ENCODE measurements around the gene HOXA2.

The HOXA2 gene

GRCh38 chr7:27133409-27134231 is 31.1 kb upstream of the HOXA2 start:
- no peak for DNase-seq (ENCODE audit: low read depth)
- H3K4me3 ChIP-seq (ENCODE audit: low read depth, low read length), result no peak overlapping the region

GRCh38 chr7:27132978-27133377 is 30.5 kb upstream of the HOXA2 start:
- no peak for DNase-seq (ENCODE audit: low read depth)
- no peak overlapping the region for H3K4me3 ChIP-seq (ENCODE audit: low read depth, low read length)
- TF ChIP-seq CTCF (IDR thresholded peaks at IDR 0.05; ENCODE audit: insufficient read depth, low read depth, low read length, missing control alignments), result no peak

More at GRCh38 chr7:27133409-27134231, 31.1 kb upstream of the HOXA2 start:
- TF ChIP-seq CTCF (IDR thresholded peaks at IDR 0.05; ENCODE audit: insufficient read depth, low read depth, low read length, missing control alignments), result no peak

- DNase-seq (ENCODE audit: low read depth), result no peak
- H3K4me3 ChIP-seq (ENCODE audit: low read depth, low read length), result no peak overlapping the region
- no peak for TF ChIP-seq CTCF (IDR thresholded peaks at IDR 0.05; ENCODE audit: insufficient read depth, low read depth, low read length, missing control alignments)
Observed at GRCh38 chr7:27132214-27132613, 29.7 kb upstream of the HOXA2 start.

GRCh38 chr7:27131390-27131819 is 28.9 kb upstream of the HOXA2 start:
- no peak overlapping the region for H3K4me3 ChIP-seq (ENCODE audit: low read depth, low read length)
- TF ChIP-seq CTCF (IDR thresholded peaks at IDR 0.05; ENCODE audit: insufficient read depth, low read depth, low read length, missing control alignments), result no peak
- no peak for DNase-seq (ENCODE audit: low read depth)

GRCh38 chr7:27130540-27131389 is 28.3 kb upstream of the HOXA2 start, which contains the start of gene HOXA4:
HOXA4 (minus strand) TSS chr7:27130757; CDS start chr7:27130733, 24 bp downstream.
- TF ChIP-seq CTCF (IDR thresholded peaks at IDR 0.05; ENCODE audit: insufficient read depth, low read depth, low read length, missing control alignments), result no peak
- H3K4me3 ChIP-seq (ENCODE audit: low read depth, low read length), result no peak within 1 kb of the TSS
- DNase-seq (ENCODE audit: low read depth), result no peak

GRCh38 chr7:27129729-27130539 is 27.5 kb upstream of the HOXA2 start:
- DNase-seq (ENCODE audit: low read depth), result no peak
- H3K4me3 ChIP-seq (ENCODE audit: low read depth, low read length), result no peak overlapping the region
- no peak for TF ChIP-seq CTCF (IDR thresholded peaks at IDR 0.05; ENCODE audit: insufficient read depth, low read depth, low read length, missing control alignments)

All from GM12865 (cell line).